GM23338 (cell line): ENCODE measurements around the gene CSPG5. TPM values are rescaled to one million over a fixed set of nuclear protein-coding genes. Genes with fewer than 3 reads are reported as not detected.

Experiments used
- ATAC-seq: fragments of 200-7000 bp; cut with Tn5 transposase; 3 replicates; pipeline ENCODE4 v1.9.1; 2020
- DNase-seq: peaks from one replicate; pipeline ENCODE4 v3.0.0-alpha.2; 2015; ENCODE audit warnings: low spot score
- H2AFZ ChIP-seq: fragments of 200-600 bp; sonication (generic); 2 replicates; pipeline ENCODE4 v1.8.0; 2016; ENCODE audit warnings: antibody characterized with exemption, mild to moderate bottlenecking, moderate library complexity
- H3F3A ChIP-seq: fragments of 200-600 bp; sonication (generic); replicated peaks from 2 replicates; pipeline ENCODE4 v1.8.0; 2017; ENCODE audit warnings: antibody characterized with exemption, mixed run types, low read depth
- H3K27ac ChIP-seq: fragments of 200-600 bp; sonication (generic); 2 replicates; pipeline ENCODE4 v1.6.1; 2016; ENCODE audit warnings: low read depth
- H3K27me3 ChIP-seq: fragments of 200-600 bp; sonication (generic); 2 replicates; pipeline ENCODE4 v1.8.0; 2016; ENCODE audit warnings: mild to moderate bottlenecking, mixed run types, moderate library complexity; ENCODE audit not compliant: insufficient read depth
- H3K36me3 ChIP-seq: fragments of 200-600 bp; sonication (generic); 2 replicates; pipeline ENCODE4 v1.8.0; 2016; ENCODE audit warnings: mild to moderate bottlenecking; ENCODE audit not compliant: insufficient read depth
- H3K4me1 ChIP-seq: fragments of 200-600 bp; sonication (generic); 2 replicates; pipeline ENCODE4 v1.8.0; 2016; ENCODE audit warnings: mild to moderate bottlenecking, moderate library complexity; ENCODE audit not compliant: insufficient read depth
- H3K4me2 ChIP-seq: fragments of 200-600 bp; sonication (generic); 2 replicates; pipeline ENCODE4 v1.7.1; 2017; ENCODE audit warnings: mixed run types
- H3K4me3 ChIP-seq: fragments of 200-600 bp; sonication (generic); 2 replicates; pipeline ENCODE4 v1.6.1; 2016; ENCODE audit warnings: mixed run types
- H3K79me2 ChIP-seq: fragments of 200-600 bp; sonication (generic); replicated peaks from 2 replicates; pipeline ENCODE4 v1.8.0; 2017; ENCODE audit warnings: mild to moderate bottlenecking; ENCODE audit not compliant: insufficient read depth
- H3K9me2 ChIP-seq: fragments of 200-600 bp; sonication (generic); 2 replicates; pipeline ENCODE4 v1.8.0; 2017; ENCODE audit not compliant: insufficient read depth
- H4K20me1 ChIP-seq: fragments of 200-600 bp; sonication (generic); replicated peaks from 2 replicates; pipeline ENCODE4 v1.8.0; 2017; ENCODE audit warnings: mild to moderate bottlenecking; ENCODE audit not compliant: insufficient read depth
- H3K27ac Mint-ChIP-seq: 2 replicates; pipeline ENCODE4 v1.8.0; 2020; ENCODE audit warnings: inconsistent platforms, mild to moderate bottlenecking, moderate library complexity, mixed read lengths
- H3K27me3 Mint-ChIP-seq: 3 replicates; pipeline ENCODE4 v1.8.0; 2022; ENCODE audit warnings: low read depth, mild to moderate bottlenecking, moderate library complexity, mixed read lengths, inconsistent platforms; ENCODE audit not compliant: insufficient read depth, poor library complexity
- H3K36me3 Mint-ChIP-seq: 3 replicates; pipeline ENCODE4 v1.8.0; 2021; ENCODE audit warnings: low read depth, mild to moderate bottlenecking, inconsistent platforms, moderate library complexity, mixed read lengths
- H3K4me1 Mint-ChIP-seq: 3 replicates; pipeline ENCODE4 v1.8.0; 2020; ENCODE audit warnings: mild to moderate bottlenecking, inconsistent platforms, mixed read lengths
- H3K4me3 Mint-ChIP-seq: 3 replicates; pipeline ENCODE4 v1.8.0; 2021; ENCODE audit warnings: moderate library complexity, mild to moderate bottlenecking, inconsistent platforms, mixed read lengths
- H3K9me3 Mint-ChIP-seq: 3 replicates; pipeline ENCODE4 v1.8.0; 2020; ENCODE audit warnings: moderate library complexity, mild to moderate bottlenecking, inconsistent platforms, mixed read lengths
- CREB1 ChIP-seq: fragments of 250-450 bp; sonication (Bioruptor Pico); IDR thresholded peaks from 2 replicates; pipeline ENCODE4 v1.5.0; 2020; ENCODE audit warnings: low read depth, mild to moderate bottlenecking, moderate library complexity
- CTCF ChIP-seq, 2 experiments: fragments of 200-600 bp in 1 of 2; sonication (generic) in 1 of 2; conservative IDR thresholded peaks; 2 replicates each; pipeline versions ENCODE4 v1.5.1 to v1.6.1; 2016 to 2017; ENCODE audit warnings: antibody characterized with exemption in 2 of 2, low read depth in 2 of 2, mild to moderate bottlenecking in 2 of 2, moderate library complexity in 1 of 2
- ETS1 ChIP-seq: IDR thresholded peaks from 2 replicates; pipeline ENCODE4 v1.6.1; 2016; ENCODE audit warnings: antibody characterized with exemption
- EZH2phosphoT487 ChIP-seq: fragments of 200-600 bp; sonication (generic); IDR thresholded peaks from one replicate; pipeline ENCODE4 v1.8.1; 2018; ENCODE audit warnings: antibody characterized with exemption; ENCODE audit not compliant: unreplicated experiment
- NANOG ChIP-seq: IDR thresholded peaks from 2 replicates; pipeline ENCODE4 v1.6.1; 2016; ENCODE audit warnings: antibody characterized with exemption, borderline replicate concordance
- POLR2AphosphoS5 ChIP-seq: IDR thresholded peaks from 2 replicates; pipeline ENCODE4 v1.6.1; 2016; ENCODE audit warnings: antibody characterized with exemption, low read depth
- STAT1 ChIP-seq: IDR thresholded peaks from one replicate; pipeline ENCODE4 v1.6.1; 2016; ENCODE audit warnings: antibody characterized with exemption; ENCODE audit not compliant: unreplicated experiment
- ZNF114 ChIP-seq: fragments of 250-450 bp; sonication (Bioruptor Pico); IDR thresholded peaks from 2 replicates; pipeline ENCODE4 v1.5.0; 2020; ENCODE audit warnings: mild to moderate bottlenecking, moderate library complexity
- long read RNA-seq: library from polyadenylated mRNA; unstranded; transcript quantifications from one replicate; pipeline ENCODE4 v2.0.0, GENCODE V29; 2020; ENCODE audit not compliant: unreplicated experiment
- polyA plus RNA-seq: library from polyadenylated mRNA; unstranded; fragments of >200 nt; fragmentation: Nextera tagmentation; extraction: Ambion mirVana; gene quantifications from 2 replicates; pipeline ENCODE4 v1.2.1, GENCODE V29; 2016
- total RNA-seq: library from RNA; depleted of rRNA; stranded (reverse); fragments of >200 nt; shearing (Covaris generic); gene quantifications from 2 replicates; pipeline ENCODE4 v1.2.3, GENCODE V29; 2014; rRNA removed

Gene CSPG5, protein sequence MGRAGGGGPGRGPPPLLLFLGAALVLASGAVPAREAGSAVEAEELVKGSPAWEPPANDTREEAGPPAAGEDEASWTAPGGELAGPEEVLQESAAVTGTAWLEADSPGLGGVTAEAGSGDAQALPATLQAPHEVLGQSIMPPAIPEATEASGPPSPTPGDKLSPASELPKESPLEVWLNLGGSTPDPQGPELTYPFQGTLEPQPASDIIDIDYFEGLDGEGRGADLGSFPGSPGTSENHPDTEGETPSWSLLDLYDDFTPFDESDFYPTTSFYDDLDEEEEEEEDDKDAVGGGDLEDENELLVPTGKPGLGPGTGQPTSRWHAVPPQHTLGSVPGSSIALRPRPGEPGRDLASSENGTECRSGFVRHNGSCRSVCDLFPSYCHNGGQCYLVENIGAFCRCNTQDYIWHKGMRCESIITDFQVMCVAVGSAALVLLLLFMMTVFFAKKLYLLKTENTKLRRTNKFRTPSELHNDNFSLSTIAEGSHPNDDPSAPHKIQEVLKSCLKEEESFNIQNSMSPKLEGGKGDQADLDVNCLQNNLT
- total RNA-seq, result 3.4 and 4.3 TPM in 2 replicates
- 0.86 and 1.3 TPM in 2 replicates for polyA plus RNA-seq
- long read RNA-seq, result 0 reads

DNA sequence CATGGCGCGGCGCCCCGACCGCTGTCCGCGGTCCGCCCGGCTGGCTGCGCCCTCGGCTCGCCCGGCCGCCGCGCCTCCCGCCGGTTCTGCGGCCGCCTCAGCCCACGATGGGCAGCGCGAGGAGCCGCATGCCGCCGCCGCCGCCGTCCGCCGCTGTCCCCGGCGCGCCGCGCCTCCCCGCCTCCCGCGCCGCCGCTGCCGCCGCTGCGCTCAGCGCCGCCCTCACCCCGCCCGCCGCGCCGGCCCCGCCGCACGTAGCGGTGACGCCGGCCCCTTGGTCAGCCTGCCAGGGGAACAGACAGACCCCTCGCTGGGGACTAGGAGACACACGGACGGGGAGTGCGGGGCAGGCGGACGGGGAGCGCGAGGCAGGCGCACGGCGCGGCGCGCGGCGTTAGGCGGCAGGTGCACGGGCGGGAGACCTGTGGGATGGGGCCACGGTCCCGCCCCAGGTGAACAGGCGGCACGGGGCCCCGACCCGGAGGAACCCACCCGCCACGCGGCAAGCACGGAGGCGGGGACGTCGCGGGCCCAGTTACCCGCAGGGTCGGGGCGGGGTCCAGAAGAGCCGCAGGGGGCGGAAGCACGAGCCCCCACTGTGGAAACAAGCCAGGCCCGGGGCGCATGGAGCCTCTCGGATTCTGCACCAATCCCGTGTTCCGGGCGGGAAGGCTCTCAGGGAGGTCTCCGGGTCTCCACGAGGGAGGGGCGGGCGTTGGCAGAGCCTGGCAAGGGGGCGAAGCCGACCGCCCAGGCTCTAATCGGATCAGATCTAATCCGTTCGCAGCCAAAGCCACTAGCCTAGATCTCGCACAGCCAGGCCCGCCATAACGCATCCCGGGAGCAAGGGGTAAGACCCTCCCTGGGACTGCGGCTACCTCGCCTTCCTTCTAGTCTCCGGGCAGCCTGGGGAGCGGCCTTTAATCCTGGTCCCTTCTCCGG lies at the start of gene CSPG5:
CSPG5 (minus strand) TSS at position 175 of the 942 bp plus-strand sequence; CDS start at position 3, 172 bp downstream.
- Histone ChIP-seq H3K79me2 (no peaks in the 10 kb centered on the region), H3K4me3 (peak within 1 kb of the TSS; percentile 73), H3K9me2 (no peaks in the 10 kb centered on the region), H3K27ac (no peak within 1 kb of the TSS), H3K4me2 (peak within 1 kb of the TSS; percentile 91), H2AFZ (peak within 1 kb of the TSS; percentile 86), H4K20me1 (peaks cover under 1% of the 10 kb centered on the region; the same call in 1 of the 2 replicates), H3K27me3 (peaks cover 54% of the 10 kb centered on the region), H3F3A (peaks cover 28% of the 10 kb centered on the region), H3K4me1 (peaks cover 5% of the 10 kb centered on the region), H3K36me3 (no peaks in the 10 kb centered on the region)
- DNase-seq (peak; percentile 59), ATAC-seq (peak; percentile 31)
- H3K4me1 Mint-ChIP-seq, result peaks cover 16% of the 10 kb centered on the region
- no peak within 1 kb of the TSS for H3K27ac Mint-ChIP-seq
- H3K36me3 Mint-ChIP-seq, result no peaks in the 10 kb centered on the region; the same call in 2 of the 3 replicates
- peak within 1 kb of the TSS; percentile 61 for H3K4me3 Mint-ChIP-seq
- TF ChIP-seq CREB1 (CRISPR knock-in tag) (peak; percentile 27; the same call in 1 of the 2 replicates), NANOG (no peak), POLR2AphosphoS5 (0 out of 2 replicates have a peak, but pooled peaks have one; percentile 47)
- no peaks in the 10 kb centered on the region; the same call in 2 of the 3 replicates for H3K9me3 Mint-ChIP-seq
- peaks cover 50% of the 10 kb centered on the region for H3K27me3 Mint-ChIP-seq

DNA sequence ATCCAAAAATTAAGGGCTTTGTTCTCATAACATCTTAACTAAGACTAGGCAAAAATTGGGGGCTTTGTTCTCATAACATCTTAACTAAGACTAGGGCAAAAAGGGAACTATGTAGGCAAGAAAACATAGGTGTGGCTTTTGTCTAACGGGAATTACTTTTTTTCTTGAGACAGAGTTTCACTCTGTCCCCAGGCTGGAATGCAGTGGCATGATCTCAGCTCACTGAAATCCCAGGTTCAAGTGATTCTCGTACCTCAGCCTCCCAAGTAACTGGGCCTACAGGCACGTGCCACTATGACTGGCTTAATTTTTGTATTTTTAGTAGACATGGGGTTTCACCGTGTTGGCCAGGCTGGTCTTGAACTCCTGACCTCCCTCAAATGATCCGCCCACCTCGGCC lies 49.8 kb upstream of the CSPG5 start:
- H3K36me3 Mint-ChIP-seq, result peaks cover 83% of the 10 kb centered on the region
- H3K79me2 ChIP-seq, result peaks cover 5% of the 10 kb centered on the region; the same call in 1 of the 2 replicates
- H3K27ac Mint-ChIP-seq, result no peak overlapping the region
- H3K4me1 ChIP-seq, result no peaks in the 10 kb centered on the region
- no peak overlapping the region for H2AFZ ChIP-seq
- H3K4me3 ChIP-seq, result no peak overlapping the region
- peaks cover 2% of the 10 kb centered on the region for H3K27me3 Mint-ChIP-seq
- no peak overlapping the region for H3K4me3 Mint-ChIP-seq
- peak overlapping the region; percentile 80; the same call in 1 of the 2 replicates for H3K27ac ChIP-seq
- peaks cover 65% of the 10 kb centered on the region for H3K36me3 ChIP-seq
- ATAC-seq (no peak), DNase-seq (no peak)
- H3K4me1 Mint-ChIP-seq, result no peaks in the 10 kb centered on the region
- peaks cover 15% of the 10 kb centered on the region for H4K20me1 ChIP-seq
- H3K9me3 Mint-ChIP-seq, result no peaks in the 10 kb centered on the region
- H3K9me2 ChIP-seq, result no peaks in the 10 kb centered on the region
- no peaks in the 10 kb centered on the region for H3K27me3 ChIP-seq
- peaks cover 11% of the 10 kb centered on the region; the same call in 1 of the 2 replicates for H3F3A ChIP-seq
- H3K4me2 ChIP-seq, result no peak overlapping the region
- TF ChIP-seq CTCF (conservative IDR thresholded peaks at IDR 0.05; ENCODE audit: low read depth in 2 of 2) (no peak), EZH2phosphoT487 (no peak), POLR2AphosphoS5 (no peak), ZNF114 (CRISPR knock-in tag) (no peak), CREB1 (CRISPR knock-in tag) (no peak), ETS1 (no peak), STAT1 (no peak)
